ENCODE results near the gene TRIM33.

The TRIM33 gene

DNA sequence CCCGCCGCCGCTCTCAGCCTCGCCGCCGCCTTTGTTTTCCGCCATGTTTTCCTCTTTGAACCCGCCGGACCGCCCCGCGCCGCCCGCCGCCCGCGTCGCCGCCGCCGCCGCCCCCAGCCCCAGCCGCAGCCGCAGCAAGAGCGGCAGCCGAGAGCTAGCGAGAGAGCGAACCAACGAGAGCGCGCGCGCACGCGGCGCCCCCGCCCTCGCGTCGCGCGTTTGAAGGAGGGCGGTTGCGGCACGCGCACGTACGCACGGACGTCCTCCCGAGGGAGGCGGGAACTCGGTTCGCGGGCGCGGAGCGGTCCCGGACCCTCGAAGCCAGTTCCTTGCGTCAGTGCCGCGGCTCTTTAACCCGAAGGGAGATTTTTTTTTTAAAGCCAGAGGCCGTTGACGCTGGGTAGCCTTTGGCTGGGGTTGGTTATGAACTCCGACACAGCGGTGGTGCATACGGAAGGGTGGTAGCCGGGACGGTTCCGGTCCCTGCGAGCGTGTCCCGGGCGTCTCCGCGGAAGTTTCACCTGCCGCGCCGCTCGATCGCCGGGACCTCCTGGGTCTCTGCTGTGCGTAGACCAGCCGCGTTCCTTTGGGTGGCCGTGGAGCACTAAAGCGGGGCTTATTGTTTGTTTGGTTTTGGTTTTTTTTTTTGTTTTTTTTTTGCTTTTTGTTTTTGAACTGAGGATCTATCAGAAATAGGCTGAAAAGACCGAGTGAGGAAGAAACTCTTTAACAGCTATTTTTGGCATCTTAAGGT lies at the start of gene TRIM33:
Gene TRIM33 (minus strand): TSS at position 172 of the 754 bp plus-strand sequence. CDS start 127 bp downstream, at position 45.
- peak; percentile 90 for DNase-seq

GRCh38 chr1:114559356-114559755 lies 48.4 kb upstream of the TRIM33 start:
- no peak for DNase-seq

DNA sequence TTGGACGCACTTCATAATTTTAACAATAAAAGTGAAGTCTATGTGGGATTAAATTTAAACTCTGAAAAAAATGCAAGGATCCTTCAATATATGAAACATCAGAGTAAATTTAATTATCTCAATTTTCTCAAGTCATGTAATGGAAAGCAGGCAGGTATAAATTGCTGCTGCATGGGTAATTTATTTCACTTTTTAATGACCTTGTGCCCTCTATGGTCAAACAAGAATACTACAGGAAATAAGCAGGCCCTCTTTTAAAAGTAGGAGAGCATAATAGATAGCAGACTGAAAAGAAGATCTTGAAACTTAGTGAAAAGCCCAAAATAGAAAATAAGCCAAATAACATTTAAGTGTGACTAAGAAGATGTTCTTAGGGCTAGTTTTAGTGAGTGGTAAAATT lies 47.5 kb upstream of the TRIM33 start:
- no peak for DNase-seq

- no peak for DNase-seq
These were observed 43.6 kb upstream of the TRIM33 start for GRCh38 chr1:114554577-114554976.

DNA sequence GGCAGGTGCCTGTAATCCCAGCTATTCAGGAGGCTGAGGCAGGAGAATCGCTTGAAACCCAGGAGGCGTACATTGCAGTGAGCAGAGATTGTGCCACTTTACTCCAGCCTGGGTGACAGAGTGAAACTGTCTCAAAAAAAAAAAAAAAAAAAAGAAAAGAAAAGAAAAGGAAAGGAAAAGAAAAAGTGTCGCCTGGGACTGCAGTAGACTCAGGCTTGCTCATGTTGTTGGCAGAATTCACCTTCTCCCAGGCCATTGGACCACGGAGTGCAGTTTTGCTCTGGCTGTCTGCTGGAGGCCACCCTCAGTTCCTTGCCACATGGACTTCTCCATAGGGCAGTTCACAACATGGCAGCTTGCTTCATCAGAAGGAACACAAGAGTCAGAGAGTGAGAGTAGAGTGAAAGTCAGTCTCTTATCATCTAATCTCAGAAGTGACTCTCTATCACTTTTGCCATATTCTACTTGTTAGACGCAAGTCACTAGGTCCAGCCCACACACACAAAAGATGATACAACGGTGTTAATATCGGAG lies 41.2 kb upstream of the TRIM33 start:
- DNase-seq, result no peak

DNA sequence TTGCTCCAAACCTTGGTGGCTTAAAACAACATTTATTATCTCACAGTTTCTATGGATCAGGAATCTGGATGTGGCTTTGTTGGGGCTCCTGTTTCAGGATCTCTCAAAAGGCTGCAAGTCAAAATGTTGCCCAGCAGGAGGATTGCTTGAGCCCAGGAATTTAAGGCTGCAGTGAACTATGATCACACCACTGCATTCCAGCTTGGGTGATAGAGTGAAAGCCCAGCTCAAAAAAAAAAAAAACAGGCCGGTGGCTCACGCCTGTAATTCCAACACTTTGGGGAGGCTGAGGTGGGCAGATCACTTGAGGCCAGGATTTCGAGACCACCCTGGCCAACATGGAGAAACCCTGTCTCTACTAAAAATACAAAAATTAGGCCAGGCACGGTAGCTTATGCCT lies 40.4 kb upstream of the TRIM33 start:
- DNase-seq, result no peak

DNA sequence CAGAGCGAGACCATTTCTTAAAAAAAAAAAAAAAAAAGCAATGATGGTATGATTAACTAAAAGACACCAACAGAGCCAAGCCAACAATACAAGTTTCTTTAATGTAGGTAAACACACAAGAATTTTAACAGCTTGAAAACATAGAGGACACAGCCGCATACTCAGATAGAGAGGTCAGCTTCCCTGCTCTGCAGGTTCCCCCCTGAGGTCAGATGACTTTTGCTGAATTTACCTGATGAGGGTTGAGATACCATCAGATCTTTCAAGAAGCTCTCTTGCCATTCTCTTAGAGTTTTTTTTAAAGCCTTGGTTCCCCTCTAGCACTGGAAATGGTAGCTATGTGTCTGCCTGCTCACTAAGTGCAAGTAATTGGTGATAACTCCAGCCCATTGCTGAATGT lies 39.3 kb upstream of the TRIM33 start:
- no peak for DNase-seq

- peak; percentile 20 for DNase-seq
These were observed 38.1 kb upstream of the TRIM33 start for GRCh38 chr1:114549137-114549536.

DNA sequence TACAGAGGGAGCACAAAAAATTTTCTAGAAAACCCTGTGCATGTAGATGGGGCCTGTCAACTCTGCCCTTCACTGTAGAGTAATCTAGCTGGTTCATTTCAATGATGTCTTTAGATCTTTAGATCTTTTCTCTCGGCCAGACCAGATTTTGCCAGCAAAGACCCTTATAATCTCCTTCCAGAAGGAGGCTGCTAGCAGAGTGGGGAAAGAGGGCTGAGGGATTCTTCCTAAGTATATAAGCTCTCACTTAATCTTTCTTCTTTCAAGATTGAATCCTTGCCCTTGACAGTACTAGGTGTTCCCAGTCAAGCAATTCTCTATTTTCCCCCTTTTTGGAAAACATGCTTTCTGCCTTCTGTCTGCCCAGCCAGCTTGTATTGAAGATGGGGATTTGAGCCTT lies 36.1 kb upstream of the TRIM33 start:
- DNase-seq, result no peak

- DNase-seq, result no peak
These were observed 34.8 kb upstream of the TRIM33 start for GRCh38 chr1:114545796-114546195.

- no peak for DNase-seq
These were observed 34.3 kb upstream of the TRIM33 start for GRCh38 chr1:114545315-114545714.

GRCh38 chr1:114540821-114541220 lies 29.8 kb upstream of the TRIM33 start:
- DNase-seq, result no peak

DNA sequence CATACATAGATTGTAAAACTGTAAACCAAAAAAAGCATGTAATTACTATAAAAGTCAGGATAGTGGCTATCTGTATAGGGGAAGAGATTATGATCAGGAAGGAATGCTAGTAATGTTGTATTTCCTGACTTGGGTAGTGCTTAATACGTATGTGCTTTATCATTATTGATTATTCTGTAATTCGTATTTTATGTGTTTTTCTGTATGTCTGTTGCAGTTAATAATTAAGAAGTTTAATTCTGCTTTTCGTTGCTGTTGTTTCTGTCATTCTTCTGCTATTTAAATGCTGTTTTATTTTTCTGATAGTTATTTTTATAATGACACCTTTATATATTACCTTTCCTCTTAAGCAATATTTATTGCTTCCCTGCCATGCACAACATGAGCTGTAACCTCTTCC lies 29.3 kb upstream of the TRIM33 start:
- no peak for DNase-seq

GRCh38 chr1:114536043-114536442 lies 25.0 kb upstream of the TRIM33 start:
- DNase-seq, result no peak

DNA sequence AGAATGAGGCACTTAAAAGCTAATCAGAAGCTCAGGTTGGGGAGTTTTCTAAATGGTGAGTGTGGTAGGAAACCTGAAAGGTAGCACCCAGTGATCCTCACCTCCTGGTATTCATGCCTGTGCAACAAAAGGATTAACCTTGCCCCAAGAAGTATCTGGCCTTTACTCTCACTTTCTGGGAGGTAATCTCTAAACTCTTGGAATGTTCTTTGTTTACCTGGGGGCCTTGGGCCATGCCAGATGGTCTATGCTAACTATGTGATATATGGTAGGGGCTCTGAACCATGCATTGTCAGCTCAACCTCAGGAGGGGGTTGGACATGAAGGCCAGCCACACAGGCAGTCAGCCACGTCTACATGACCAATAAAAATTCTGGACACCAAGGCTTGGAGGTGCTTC lies 24.4 kb upstream of the TRIM33 start:
- DNase-seq, result no peak

GRCh38 chr1:114531094-114531493 lies 20.1 kb upstream of the TRIM33 start:
- no peak for DNase-seq

DNA sequence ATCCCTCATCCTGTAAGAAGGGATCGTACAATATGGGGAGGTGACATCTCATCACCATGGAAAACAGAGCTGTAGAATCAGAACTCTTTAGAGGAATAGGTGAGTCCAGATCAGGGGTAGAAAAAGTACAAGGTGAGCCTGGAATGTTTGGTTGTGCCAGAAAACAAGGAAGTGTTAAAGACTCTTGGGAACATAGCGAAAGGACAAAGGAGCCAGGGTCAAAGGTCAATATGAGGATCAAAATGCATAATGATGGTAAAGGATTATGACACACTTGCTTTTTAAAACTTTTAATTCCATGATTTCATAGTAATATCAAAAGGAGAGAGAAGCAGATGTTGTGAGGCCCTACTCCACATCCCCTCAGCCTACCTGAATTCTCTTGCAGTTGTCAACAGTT lies 19.2 kb upstream of the TRIM33 start:
- DNase-seq, result no peak

- no peak for DNase-seq
These were observed 13.9 kb upstream of the TRIM33 start for GRCh38 chr1:114524944-114525343.

DNA sequence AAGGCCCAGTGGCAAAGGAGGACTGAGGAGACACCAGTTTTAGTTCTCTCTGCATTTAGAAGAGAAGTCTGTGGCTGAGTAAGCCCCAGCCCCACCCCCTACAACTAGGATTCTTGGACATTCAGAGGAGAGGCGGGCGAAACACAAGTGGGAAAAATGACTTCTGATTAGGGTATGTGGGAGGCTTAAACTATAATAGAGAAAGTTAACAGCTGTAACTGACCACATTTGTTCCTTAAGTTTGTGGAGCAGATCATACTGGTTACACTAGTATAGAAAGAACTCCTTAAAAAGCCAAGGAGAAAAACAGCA lies 11.2 kb upstream of the TRIM33 start:
- no peak for DNase-seq

- no peak for DNase-seq
These were observed 10.6 kb upstream of the TRIM33 start for GRCh38 chr1:114521396-114522263.

DNA sequence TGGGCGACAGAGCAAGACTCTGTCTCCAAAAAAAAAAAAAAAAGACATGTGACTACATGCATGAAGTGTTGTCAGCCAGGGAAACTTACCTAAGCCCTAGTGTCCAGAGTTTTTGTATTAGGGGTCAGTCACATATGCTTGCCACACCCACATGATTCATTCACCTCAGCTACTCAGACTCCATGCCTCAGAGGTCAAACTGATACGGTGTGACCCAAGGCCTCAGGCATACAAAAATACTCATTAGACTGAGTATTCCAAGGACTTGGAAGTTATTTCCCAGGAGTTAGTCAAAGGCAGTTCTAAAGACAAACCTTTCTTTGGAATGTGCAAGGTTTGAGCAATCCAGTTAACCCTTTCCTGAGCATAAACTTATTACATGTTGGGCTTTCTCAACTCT lies 6.3 kb upstream of the TRIM33 start:
- DNase-seq, result peak; percentile 79

- no peak for DNase-seq
These were observed 1.7 kb upstream of the TRIM33 start for GRCh38 chr1:114512595-114513280.

DNA sequence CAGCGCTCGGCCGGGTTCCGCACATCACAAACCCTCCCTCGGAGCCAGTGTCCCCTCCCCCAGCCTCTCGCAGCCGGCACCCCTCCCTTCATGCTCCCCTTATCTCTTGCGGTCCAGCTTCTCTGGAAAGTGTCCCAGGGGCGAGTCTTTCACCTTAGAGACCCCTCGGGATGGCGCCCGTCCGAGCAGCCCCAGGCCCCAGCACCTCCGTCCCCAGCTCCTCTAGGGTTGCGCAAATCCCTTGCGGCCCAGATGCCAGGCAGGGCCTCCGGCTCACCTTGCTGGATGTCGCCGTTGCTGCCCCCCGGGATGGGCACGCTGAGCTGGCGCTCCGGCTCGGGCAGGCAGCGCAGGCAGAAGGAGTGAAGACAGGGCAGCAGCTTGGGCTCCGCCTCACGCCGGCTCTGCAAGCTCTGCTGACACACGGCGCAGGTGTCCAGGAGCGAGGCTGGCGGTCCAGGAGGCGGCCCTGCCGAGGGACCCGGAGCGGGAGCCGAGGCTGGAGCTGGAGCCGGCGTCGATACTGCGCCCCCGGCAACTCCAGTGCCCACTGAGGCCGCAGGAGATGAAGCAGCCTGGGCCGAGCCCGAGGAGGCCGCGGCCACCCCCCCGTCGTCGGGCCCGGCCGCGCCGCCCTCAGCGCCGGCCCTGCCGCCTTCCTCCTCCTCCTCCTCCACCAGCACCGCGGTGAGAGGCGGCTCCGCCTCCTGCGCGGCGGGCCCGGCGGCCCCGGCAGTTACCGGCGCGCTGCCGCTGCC lies 550 bp downstream of the TRIM33 start:
- DNase-seq, result peak; percentile 53
